BLaER1 treated with 17β-estradiol and CSF1 and Interleukin-3, amounts not matched to agents 10 nM and 100 nM (cell line): ENCODE data around the gene RALGPS2.

Source experiments
- H3K27ac ChIP-seq, 11 experiments: shearing (Covaris generic); formaldehyde crosslinking; 2 replicates each; pipeline ENCODE4 v1.8.1; 2022
- H3K27me3 ChIP-seq, 11 experiments: shearing (Covaris generic); formaldehyde crosslinking; 2 replicates each; pipeline ENCODE4 v1.8.1; 2022
- H3K36me3 ChIP-seq, 11 experiments: shearing (Covaris generic); formaldehyde crosslinking; 2 replicates each; pipeline ENCODE4 v1.8.1; 2022
- H3K4me1 ChIP-seq, 10 experiments: shearing (Covaris generic); formaldehyde crosslinking; 2 replicates each; pipeline ENCODE4 v1.8.1; 2022
- H3K4me2 ChIP-seq, 11 experiments: shearing (Covaris generic); formaldehyde crosslinking; 2 replicates each; pipeline ENCODE4 v1.8.1; 2022
- H3K4me3 ChIP-seq, 10 experiments: shearing (Covaris generic); formaldehyde crosslinking; 2 replicates each; pipeline ENCODE4 v1.8.1; 2022
- H3K9ac ChIP-seq, 11 experiments: shearing (Covaris generic); formaldehyde crosslinking; 2 replicates each; pipeline ENCODE4 v1.8.1; 2022
- H3K9me3 ChIP-seq, 11 experiments: shearing (Covaris generic); formaldehyde crosslinking; replicated peaks in 1 of 11; 2 replicates each; pipeline ENCODE4 v1.8.1; 2022
- H4K20me1 ChIP-seq, 11 experiments: shearing (Covaris generic); formaldehyde crosslinking; 2 replicates each; pipeline ENCODE4 v1.8.1; 2022
- Cebpa-rat ChIP-seq, 11 experiments: shearing (Covaris generic); IDR thresholded peaks; 2 replicates each; pipeline ENCODE4 v1.8.1; 2022

RALGPS2 gene

GRCh38 chr1:178806665-178807300 lies 81.7 kb downstream of the RALGPS2 start:
- Histone ChIP-seq H3K27ac (no peak overlapping the region), H3K9me3 (no peaks in the 10 kb centered on the region), H3K4me2 (no peak overlapping the region), H3K27me3 (no peaks in the 10 kb centered on the region), H3K4me3 (no peak overlapping the region), H3K9ac (no peak overlapping the region), H4K20me1 (no peaks in the 10 kb centered on the region), H3K36me3 (peaks cover 0 to 16% (median 6%) of the 10 kb centered on the region in 11 experiments; a peak in 10 of 22 replicates), H3K4me1 (no peaks in the 10 kb centered on the region)
- TF ChIP-seq Cebpa-rat (IDR thresholded peaks at IDR 0.05), result no peak

- Histone ChIP-seq H3K4me3 (no peak overlapping the region), H3K4me1 (no peaks in the 10 kb centered on the region), H4K20me1 (no peaks in the 10 kb centered on the region), H3K9ac (no peak overlapping the region), H3K27me3 (no peaks in the 10 kb centered on the region), H3K9me3 (no peaks in the 10 kb centered on the region), H3K27ac (no peak overlapping the region), H3K36me3 (peaks cover 0 to 16% (median 6%) of the 10 kb centered on the region in 11 experiments; a peak in 11 of 22 replicates), H3K4me2 (no peak overlapping the region)
- TF ChIP-seq Cebpa-rat (IDR thresholded peaks at IDR 0.05), result no peak
Observed at GRCh38 chr1:178808529-178808928, 83.5 kb downstream of the RALGPS2 start.

GRCh38 chr1:178810585-178810984 lies 85.5 kb downstream of the RALGPS2 start:
- Histone ChIP-seq H3K9ac (no peak overlapping the region), H3K4me2 (no peak overlapping the region), H3K4me3 (no peak overlapping the region), H3K9me3 (no peaks in the 10 kb centered on the region), H3K27me3 (no peaks in the 10 kb centered on the region), H3K36me3 (peaks cover 0 to 25% (median 13%) of the 10 kb centered on the region in 11 experiments; a peak in 11 of 22 replicates), H4K20me1 (no peaks in the 10 kb centered on the region), H3K4me1 (no peaks in the 10 kb centered on the region), H3K27ac (no peak overlapping the region)
- no peak for TF ChIP-seq Cebpa-rat (IDR thresholded peaks at IDR 0.05)

- H3K9ac ChIP-seq, result no peak overlapping the region
- no peak overlapping the region for H3K4me2 ChIP-seq
- H3K27me3 ChIP-seq, result no peaks in the 10 kb centered on the region
- H3K9me3 ChIP-seq, result no peaks in the 10 kb centered on the region
- no peak overlapping the region for H3K27ac ChIP-seq
- no peak overlapping the region for H3K4me3 ChIP-seq
- TF ChIP-seq Cebpa-rat (IDR thresholded peaks at IDR 0.05), result no peak
- H3K36me3 ChIP-seq, result peaks cover 0 to 20% (median 4%) of the 10 kb centered on the region in 11 experiments; a peak in 7 of 22 replicates
- H3K4me1 ChIP-seq, result no peaks in the 10 kb centered on the region
- H4K20me1 ChIP-seq, result no peaks in the 10 kb centered on the region
Observed at GRCh38 chr1:178818416-178818815, 93.4 kb downstream of the RALGPS2 start.

- no peak overlapping the region for H3K9ac ChIP-seq
- H3K27ac ChIP-seq, result no peak overlapping the region
- H3K4me3 ChIP-seq, result no peak overlapping the region
- H3K9me3 ChIP-seq, result no peaks in the 10 kb centered on the region
- H3K4me2 ChIP-seq, result no peak overlapping the region
- no peaks in the 10 kb centered on the region for H4K20me1 ChIP-seq
- no peaks in the 10 kb centered on the region for H3K4me1 ChIP-seq
- no peaks in the 10 kb centered on the region for H3K27me3 ChIP-seq
- peaks cover 0 to 17% (median 4%) of the 10 kb centered on the region in 11 experiments; a peak in 7 of 22 replicates for H3K36me3 ChIP-seq
- no peak for TF ChIP-seq Cebpa-rat (IDR thresholded peaks at IDR 0.05)
Observed at GRCh38 chr1:178819123-178819522, 94.1 kb downstream of the RALGPS2 start.

- H3K4me3 ChIP-seq, result no peak overlapping the region
- TF ChIP-seq Cebpa-rat (IDR thresholded peaks at IDR 0.05), result no peak
- no peak overlapping the region for H3K4me2 ChIP-seq
- H4K20me1 ChIP-seq, result no peaks in the 10 kb centered on the region
- no peaks in the 10 kb centered on the region; a peak in 1 of 22 replicates for H3K9me3 ChIP-seq
- no peaks in the 10 kb centered on the region for H3K27me3 ChIP-seq
- no peaks in the 10 kb centered on the region for H3K4me1 ChIP-seq
- no peak overlapping the region for H3K9ac ChIP-seq
- peaks cover 0 to 13% (median 0%) of the 10 kb centered on the region in 11 experiments; a peak in 6 of 22 replicates for H3K36me3 ChIP-seq
- H3K27ac ChIP-seq, result no peak overlapping the region
Observed at GRCh38 chr1:178821134-178821866, 96.3 kb downstream of the RALGPS2 start.

- Histone ChIP-seq H3K9me3 (no peaks in the 10 kb centered on the region; a peak in 3 of 22 replicates), H3K4me1 (no peaks in the 10 kb centered on the region), H3K36me3 (peaks cover 0 to 11% (median 0%) of the 10 kb centered on the region in 11 experiments; a peak in 4 of 22 replicates), H3K4me3 (no peak overlapping the region), H3K27me3 (no peaks in the 10 kb centered on the region), H3K4me2 (no peak overlapping the region), H3K9ac (no peak overlapping the region), H4K20me1 (no peaks in the 10 kb centered on the region), H3K27ac (no peak overlapping the region)
- no peak for TF ChIP-seq Cebpa-rat (IDR thresholded peaks at IDR 0.05)
Observed at GRCh38 chr1:178825167-178825566, 100.1 kb downstream of the RALGPS2 start.

GRCh38 chr1:178844436-178844835 lies 119.4 kb downstream of the RALGPS2 start:
- Histone ChIP-seq H3K4me3 (no peak overlapping the region), H3K27ac (no peak overlapping the region), H3K4me2 (no peak overlapping the region), H3K4me1 (no peaks in the 10 kb centered on the region), H3K27me3 (no peaks in the 10 kb centered on the region), H4K20me1 (no peaks in the 10 kb centered on the region), H3K9me3 (no peaks in the 10 kb centered on the region), H3K9ac (no peak overlapping the region), H3K36me3 (no peaks in the 10 kb centered on the region)
- TF ChIP-seq Cebpa-rat (IDR thresholded peaks at IDR 0.05), result no peak

- no peaks in the 10 kb centered on the region for H4K20me1 ChIP-seq
- no peak overlapping the region for H3K27ac ChIP-seq
- no peaks in the 10 kb centered on the region for H3K4me1 ChIP-seq
- TF ChIP-seq Cebpa-rat (IDR thresholded peaks at IDR 0.05), result no peak
- H3K27me3 ChIP-seq, result no peaks in the 10 kb centered on the region
- H3K4me2 ChIP-seq, result no peak overlapping the region
- no peak overlapping the region for H3K4me3 ChIP-seq
- H3K36me3 ChIP-seq, result no peaks in the 10 kb centered on the region
- no peak overlapping the region for H3K9ac ChIP-seq
- H3K9me3 ChIP-seq, result no peaks in the 10 kb centered on the region
Observed at GRCh38 chr1:178846306-178846705, 121.3 kb downstream of the RALGPS2 start.
